Sigmoid colon (tissue), 7 donors: ENCODE results near the gene LILRB4. TPM values are rescaled to one million over a fixed set of nuclear protein-coding genes. Genes with fewer than 3 reads are reported as not detected.
"Not testable (repeated sequence)": the region's sequence is repeated elsewhere in the genome, so short reads cannot be mapped to it uniquely, and the experiment has no call there.

Experiments
- DNase-seq: peaks from one replicate; pipeline ENCODE4 v3.0.0-alpha.2; 2019
- H3K27ac ChIP-seq, 4 donors: fragments of 200-600 bp; sonication (generic); one replicate each; pipeline ENCODE4 v1.5.1; 2016 to 2019; ENCODE audit warnings: mild to moderate bottlenecking in 1 of 4
- H3K27me3 ChIP-seq, 3 donors: fragments of 200-600 bp; sonication (generic); one replicate each; pipeline ENCODE4 v1.5.1; 2019; ENCODE audit warnings: mild to moderate bottlenecking in 1 of 3
- H3K36me3 ChIP-seq, 4 donors: fragments of 200-600 bp; sonication (generic); one replicate each; pipeline ENCODE4 v1.5.1; 2016 to 2019
- H3K4me1 ChIP-seq, 4 donors: fragments of 200-600 bp; sonication (generic); one replicate each; pipeline ENCODE4 v1.5.1; 2017 to 2019
- H3K4me3 ChIP-seq, 4 donors: fragments of 200-600 bp; sonication (generic); one replicate each; pipeline ENCODE4 v1.5.1; 2017 to 2019; ENCODE audit warnings: mild to moderate bottlenecking in 2 of 4, moderate library complexity in 1 of 4
- H3K9me3 ChIP-seq, 4 donors: fragments of 200-600 bp in 3 of 4; sonication (generic) in 3 of 4; one replicate each; pipeline versions ENCODE4 v1.5.1 to v1.6.1; 2013 to 2019
- EP300 ChIP-seq, 4 donors: sonication (generic); formaldehyde crosslinking; IDR thresholded peaks; one replicate each; pipeline ENCODE4 v1.6.1; 2017; ENCODE audit warnings: antibody characterized with exemption in 4 of 4
- POLR2A ChIP-seq, 2 donors: fragments of 450-650 bp; IDR thresholded peaks; one replicate each; pipeline ENCODE4 v1.6.1; 2016; ENCODE audit warnings: antibody characterized with exemption in 2 of 2, mild to moderate bottlenecking in 2 of 2, moderate library complexity in 2 of 2
- POLR2AphosphoS5 ChIP-seq, 4 donors: sonication (generic); formaldehyde crosslinking; IDR thresholded peaks; one replicate each; pipeline ENCODE4 v1.6.1; 2017; ENCODE audit warnings: antibody characterized with exemption in 4 of 4
- WGBS, 2 donors: extraction: QIAGEN DNeasy Blood & Tissue Kit; methylation state at CpG; one replicate each; pipeline ENCODE4 v1.1.7; 2013; 5-methylcytosine and 5-hydroxymethylcytosine counted together
- intact Hi-C: fragments of 100-400 bp; cut with DNase I; formaldehyde crosslinking; loops from one replicate; pipeline ENCODE4 v1.15.1; 2023
- polyA plus RNA-seq, 3 donors: library from polyadenylated mRNA; stranded (reverse); fragments of 200-250 nt; gene quantifications; one replicate each; pipeline ENCODE4 v1.2.3, GENCODE V29; 2013
- total RNA-seq, 4 donors: library from RNA; depleted of rRNA; stranded (reverse); fragments of >200 nt; gene quantifications; one replicate each; pipeline ENCODE4 v1.1.0, GENCODE V29; 2016
- TF ChIP-seq, protein P1 (sequence below), 4 experiments: fragments of 450-650 bp in 3 of 4; fragments of 200-600 bp in 1 of 4; IDR thresholded peaks; one replicate each; pipeline ENCODE4 v1.5.1; 2016 to 2019; ENCODE audit warnings: antibody characterized with exemption in 4 of 4, mild to moderate bottlenecking in 3 of 4, moderate library complexity in 2 of 4
- donor health status: healthy with polysubstance abuse.
- donor health status: Bipolar disorder and iron deficiency.
- donor health status: healthy.

The LILRB4 gene
- total and polyA plus RNA-seq, 7 donors: 1.4 to 23.8 (median 5.7) TPM

DNA sequence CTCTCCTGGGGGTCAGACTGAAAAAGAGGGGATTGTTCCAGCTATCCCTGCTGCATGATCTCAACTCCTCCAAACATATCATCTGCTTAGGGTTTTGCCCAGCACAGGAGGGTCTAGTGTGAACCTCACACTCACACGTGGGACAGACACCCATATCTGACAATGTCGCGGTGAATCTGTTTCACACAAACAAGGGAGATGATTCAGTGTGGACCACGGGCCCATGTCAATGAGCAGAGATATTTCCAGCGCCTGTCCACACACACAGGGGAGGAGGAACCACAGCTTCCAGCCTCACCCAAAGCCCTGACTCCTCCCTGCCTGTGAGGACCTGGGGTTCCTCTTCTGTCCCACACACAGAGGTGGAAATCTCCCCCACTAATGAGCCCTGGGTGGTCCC lies 31.9 kb downstream of the LILRB4 start:
- no peak overlapping the region for H3K27ac ChIP-seq
- intact Hi-C loops: no loop called here
- WGBS, 2 donors: 77 to 83% methylated on average over 5 of the region's 5 CpGs
- no peak overlapping the region for H3K4me3 ChIP-seq
- peaks cover 0 to 33% (median 0%) of the 10 kb centered on the region in 3 donors for H3K27me3 ChIP-seq
- DNase-seq: no peak
- H3K9me3 ChIP-seq: no peaks in the 10 kb centered on the region
- no peak for TF ChIP-seq POLR2AphosphoS5 (IDR thresholded peaks at IDR 0.05)
- no peak for TF ChIP-seq POLR2A (IDR thresholded peaks at IDR 0.05)
- TF ChIP-seq, protein P1, sequence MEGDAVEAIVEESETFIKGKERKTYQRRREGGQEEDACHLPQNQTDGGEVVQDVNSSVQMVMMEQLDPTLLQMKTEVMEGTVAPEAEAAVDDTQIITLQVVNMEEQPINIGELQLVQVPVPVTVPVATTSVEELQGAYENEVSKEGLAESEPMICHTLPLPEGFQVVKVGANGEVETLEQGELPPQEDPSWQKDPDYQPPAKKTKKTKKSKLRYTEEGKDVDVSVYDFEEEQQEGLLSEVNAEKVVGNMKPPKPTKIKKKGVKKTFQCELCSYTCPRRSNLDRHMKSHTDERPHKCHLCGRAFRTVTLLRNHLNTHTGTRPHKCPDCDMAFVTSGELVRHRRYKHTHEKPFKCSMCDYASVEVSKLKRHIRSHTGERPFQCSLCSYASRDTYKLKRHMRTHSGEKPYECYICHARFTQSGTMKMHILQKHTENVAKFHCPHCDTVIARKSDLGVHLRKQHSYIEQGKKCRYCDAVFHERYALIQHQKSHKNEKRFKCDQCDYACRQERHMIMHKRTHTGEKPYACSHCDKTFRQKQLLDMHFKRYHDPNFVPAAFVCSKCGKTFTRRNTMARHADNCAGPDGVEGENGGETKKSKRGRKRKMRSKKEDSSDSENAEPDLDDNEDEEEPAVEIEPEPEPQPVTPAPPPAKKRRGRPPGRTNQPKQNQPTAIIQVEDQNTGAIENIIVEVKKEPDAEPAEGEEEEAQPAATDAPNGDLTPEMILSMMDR (IDR thresholded peaks at IDR 0.05): no peak
- no peak for TF ChIP-seq EP300 (IDR thresholded peaks at IDR 0.05)
- no peaks in the 10 kb centered on the region for H3K36me3 ChIP-seq
- H3K4me1 ChIP-seq: no peaks in the 10 kb centered on the region

DNA sequence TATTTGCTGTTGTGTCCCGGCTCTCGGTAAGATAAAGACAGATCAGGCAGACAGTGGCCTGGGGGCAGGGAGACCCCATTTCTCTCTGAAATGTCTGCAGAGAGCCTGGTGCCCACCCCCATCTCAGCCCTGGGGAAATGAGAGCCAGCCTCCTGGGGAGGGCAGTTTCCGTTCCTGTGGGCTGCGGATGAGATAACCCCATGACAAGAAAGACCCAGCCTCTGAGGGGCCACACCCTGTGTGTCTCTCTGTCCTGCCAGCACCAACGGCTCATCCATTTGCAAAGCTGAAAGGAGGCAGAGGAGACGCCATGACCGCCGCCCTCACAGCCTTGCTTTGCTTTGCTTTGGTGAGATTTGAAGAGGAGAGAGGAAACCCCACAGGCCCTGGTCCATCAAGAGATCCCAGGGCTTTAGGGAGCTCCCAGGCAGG lies 33.3 kb downstream of the LILRB4 start:
- Histone ChIP-seq H3K9me3 (no peaks in the 10 kb centered on the region), H3K27ac (no peak overlapping the region), H3K4me3 (no peak overlapping the region), H3K27me3 (peaks cover 0 to 24% (median 0%) of the 10 kb centered on the region in 3 donors), H3K36me3 (no peaks in the 10 kb centered on the region), H3K4me1 (no peaks in the 10 kb centered on the region)
- TF ChIP-seq POLR2A (IDR thresholded peaks at IDR 0.05) (no peak), EP300 (IDR thresholded peaks at IDR 0.05) (no peak), POLR2AphosphoS5 (IDR thresholded peaks at IDR 0.05) (no peak)
- TF ChIP-seq, protein P1 (IDR thresholded peaks at IDR 0.05): no peak
- 61 to 72% methylated on average over 8 of the region's 8 CpGs for WGBS, 2 donors
- DNase-seq: no peak
- intact Hi-C loops: no loop called here

DNA sequence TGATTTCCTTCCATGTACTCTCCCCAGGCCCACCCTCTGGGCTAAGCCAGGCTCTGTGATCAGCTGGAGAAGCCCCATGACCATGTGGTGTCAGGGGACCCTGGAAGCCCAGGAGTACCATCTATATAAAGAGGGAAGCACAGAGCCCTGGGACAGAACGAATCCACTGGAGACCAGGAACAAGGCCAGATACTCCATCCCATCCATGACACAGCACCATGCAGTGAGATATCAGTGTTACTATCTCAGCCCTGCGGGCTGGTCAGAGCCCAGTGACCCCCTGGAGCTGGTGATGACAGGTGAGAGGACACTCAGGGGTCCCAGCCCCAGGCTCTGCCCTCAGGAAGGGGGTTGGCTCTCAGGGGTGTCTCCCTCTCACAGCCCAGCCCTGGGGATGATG lies 34.0 kb downstream of the LILRB4 start:
- intact Hi-C loops: no loop called here
- H3K27me3 ChIP-seq: peaks cover 0 to 23% (median 0%) of the 10 kb centered on the region in 3 donors
- H3K4me1 ChIP-seq: no peaks in the 10 kb centered on the region
- 22 to 32% methylated on average over 2 of the region's 2 CpGs for WGBS, 2 donors
- no peak overlapping the region for H3K27ac ChIP-seq
- H3K9me3 ChIP-seq: no peaks in the 10 kb centered on the region
- no peak for TF ChIP-seq EP300 (IDR thresholded peaks at IDR 0.05)
- TF ChIP-seq POLR2A (IDR thresholded peaks at IDR 0.05): no peak
- TF ChIP-seq, protein P1 (IDR thresholded peaks at IDR 0.05): no peak
- TF ChIP-seq POLR2AphosphoS5 (IDR thresholded peaks at IDR 0.05): no peak
- no peaks in the 10 kb centered on the region for H3K36me3 ChIP-seq
- H3K4me3 ChIP-seq: no peak overlapping the region
- no peak for DNase-seq

DNA sequence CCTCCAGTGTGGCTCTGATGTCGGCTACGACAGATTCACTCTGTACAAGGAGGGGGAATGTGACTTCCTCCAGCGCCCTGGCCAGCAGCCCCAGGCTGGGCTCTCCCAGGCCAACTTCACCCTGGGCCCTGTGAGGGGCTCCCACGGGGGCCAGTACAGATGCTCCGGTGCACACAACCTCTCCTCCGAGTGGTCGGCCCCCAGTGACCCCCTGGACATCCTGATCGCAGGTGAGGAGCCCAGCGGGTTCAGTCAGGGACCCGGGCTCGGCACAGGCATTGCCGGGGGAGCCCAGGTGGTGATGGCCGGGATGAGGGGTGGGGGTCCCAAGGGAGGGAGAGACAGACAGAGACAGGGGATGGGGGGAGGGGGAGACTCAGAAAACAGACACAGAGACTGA lies 34.9 kb downstream of the LILRB4 start:
- H3K9me3 ChIP-seq, H3K36me3 ChIP-seq, H3K4me1 ChIP-seq, intact Hi-C loops, H3K27ac ChIP-seq, H3K4me3 ChIP-seq, DNase-seq: not testable (repeated sequence)
- 81% methylated on average over 13 of the region's 13 CpGs for WGBS, 2 donors
- H3K27me3 ChIP-seq: peaks cover 0 to 19% (median 0%) of the 10 kb centered on the region in 3 donors

DNA sequence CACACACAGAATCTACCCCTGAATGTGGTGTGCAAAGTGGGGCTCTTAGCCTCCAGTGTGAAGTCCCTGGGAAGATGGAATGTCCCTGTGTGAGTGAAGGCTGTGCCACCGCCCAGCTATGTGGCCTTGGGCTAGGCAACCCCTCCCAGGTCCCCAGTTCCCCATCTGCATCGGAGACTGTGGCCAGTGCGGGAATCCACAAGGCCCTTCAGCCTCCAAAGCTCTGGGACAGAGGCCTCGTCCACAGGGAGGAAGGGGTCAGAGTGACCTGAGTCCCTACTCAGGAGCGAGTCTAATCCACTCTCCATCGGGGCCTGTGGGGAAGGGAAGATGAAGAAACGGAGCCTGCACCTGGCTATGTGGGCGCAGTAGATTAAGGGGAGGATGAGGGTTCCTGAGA lies 42.1 kb downstream of the LILRB4 start:
- no peaks in the 10 kb centered on the region for H3K27me3 ChIP-seq
- H3K27ac ChIP-seq: no peak overlapping the region
- intact Hi-C loops: no loop called here
- H3K36me3 ChIP-seq: no peaks in the 10 kb centered on the region
- TF ChIP-seq POLR2AphosphoS5 (IDR thresholded peaks at IDR 0.05): no peak
- TF ChIP-seq, protein P1 (IDR thresholded peaks at IDR 0.05): no peak
- no peak for TF ChIP-seq EP300 (IDR thresholded peaks at IDR 0.05)
- no peak for TF ChIP-seq POLR2A (IDR thresholded peaks at IDR 0.05)
- no peaks in the 10 kb centered on the region for H3K9me3 ChIP-seq
- 81% methylated on average over 8 of the region's 8 CpGs for WGBS, 2 donors
- no peak for DNase-seq
- no peaks in the 10 kb centered on the region for H3K4me1 ChIP-seq
- no peak overlapping the region for H3K4me3 ChIP-seq
